Colonic mucosa (tissue), 4 donors: Measurements from ENCODE around the gene TWIST2. TPM values are rescaled to one million over a fixed set of nuclear protein-coding genes. Genes with fewer than 3 reads are reported as not detected.

Experiments used
- DNase-seq: peaks from one replicate; pipeline ENCODE4 v3.0.0-alpha.2; 2020
- H3K27ac ChIP-seq: fragments of 200-600 bp; one replicate; pipeline ENCODE4 v1.8.0; 2021
- H3K27me3 ChIP-seq: fragments of 200-600 bp; one replicate; pipeline ENCODE4 v1.8.0; 2021
- H3K36me3 ChIP-seq: fragments of 200-600 bp; one replicate; pipeline ENCODE4 v1.8.0; 2021
- H3K4me1 ChIP-seq: fragments of 200-600 bp; one replicate; pipeline ENCODE4 v1.8.0; 2021; ENCODE audit warnings: mild to moderate bottlenecking
- H3K4me3 ChIP-seq: fragments of 200-600 bp; one replicate; pipeline ENCODE4 v1.8.0; 2021
- H3K9ac ChIP-seq, 2 donors: one replicate each; pipeline ENCODE4 v1.7.0; 2013; ENCODE audit warnings: control low read depth in 2 of 2, low read depth in 2 of 2, low read length in 2 of 2
- H3K9me3 ChIP-seq: fragments of 200-600 bp; one replicate; pipeline ENCODE4 v1.8.0; 2021
- intact Hi-C: fragments of 100-400 bp; cut with DNase I; formaldehyde crosslinking; loops from one replicate; pipeline ENCODE4 v1.14.1; 2022
- total RNA-seq, 2 donors: library from RNA; stranded (reverse); fragmentation: NEBNext Ultra II Directional in 1 of 2; extraction: Animal tissue kit (Norgen Biotek cat#: 25700) in 1 of 2; gene quantifications; one replicate each; pipeline ENCODE4 v1.2.1, GENCODE V29; 2021
- TF ChIP-seq, protein P1 (sequence below): fragments of 200-600 bp; IDR thresholded peaks from one replicate; pipeline ENCODE4 v1.8.0; 2022; ENCODE audit warnings: antibody characterized with exemption, mild to moderate bottlenecking
- donor health status: healthy.
- donor health status: DM: no; HTN: no; CAD: no.
- donor health status: DM: no; HTN: no; CAD: no.

Gene TWIST2
- total RNA-seq, 2 donors from 2014 or later: 0.82 to 2.7 TPM

DNA sequence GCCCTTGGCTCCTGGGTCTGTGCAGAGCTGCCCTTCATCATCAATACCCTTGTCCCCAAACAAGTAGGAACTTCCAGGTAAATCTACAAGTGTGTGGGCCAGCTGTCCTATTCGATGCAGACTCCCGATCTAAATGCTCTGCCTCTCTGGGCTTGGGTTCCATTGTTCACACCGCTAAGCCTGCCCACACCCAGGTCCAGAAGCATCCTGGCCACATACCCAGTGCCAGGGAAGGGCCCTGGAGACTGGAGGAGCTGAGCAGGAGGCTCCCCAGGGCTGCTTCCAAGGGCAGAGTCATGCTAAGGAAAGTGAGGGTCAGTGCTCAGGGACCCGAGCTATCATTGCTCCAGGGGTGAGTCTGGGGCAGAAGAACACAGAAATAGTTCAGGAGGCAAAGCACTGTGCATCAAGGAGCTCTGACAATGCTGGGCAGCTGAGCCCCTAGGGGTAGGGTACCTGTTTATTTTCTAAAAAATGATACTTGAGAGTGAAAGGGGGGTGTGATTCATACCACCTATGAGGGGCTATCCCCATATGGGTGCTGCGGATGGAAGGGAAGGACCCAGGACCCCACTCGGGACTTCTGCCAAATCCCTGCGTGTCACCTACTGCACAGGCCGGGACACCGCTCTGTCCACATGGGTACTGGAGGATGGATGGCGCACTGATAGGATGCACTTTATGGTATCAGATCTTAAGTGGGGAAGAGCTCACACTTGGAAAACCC lies 25.8 kb upstream of the TWIST2 start:
- Histone ChIP-seq H3K27ac (no peak overlapping the region), H3K4me3 (no peak overlapping the region), H3K36me3 (no peaks in the 10 kb centered on the region), H3K4me1 (no peaks in the 10 kb centered on the region), H3K27me3 (no peaks in the 10 kb centered on the region), H3K9me3 (no peaks in the 10 kb centered on the region), H3K9ac (no peak overlapping the region)
- no peak for DNase-seq
- intact Hi-C loops: no loop called here
- TF ChIP-seq, protein P1, sequence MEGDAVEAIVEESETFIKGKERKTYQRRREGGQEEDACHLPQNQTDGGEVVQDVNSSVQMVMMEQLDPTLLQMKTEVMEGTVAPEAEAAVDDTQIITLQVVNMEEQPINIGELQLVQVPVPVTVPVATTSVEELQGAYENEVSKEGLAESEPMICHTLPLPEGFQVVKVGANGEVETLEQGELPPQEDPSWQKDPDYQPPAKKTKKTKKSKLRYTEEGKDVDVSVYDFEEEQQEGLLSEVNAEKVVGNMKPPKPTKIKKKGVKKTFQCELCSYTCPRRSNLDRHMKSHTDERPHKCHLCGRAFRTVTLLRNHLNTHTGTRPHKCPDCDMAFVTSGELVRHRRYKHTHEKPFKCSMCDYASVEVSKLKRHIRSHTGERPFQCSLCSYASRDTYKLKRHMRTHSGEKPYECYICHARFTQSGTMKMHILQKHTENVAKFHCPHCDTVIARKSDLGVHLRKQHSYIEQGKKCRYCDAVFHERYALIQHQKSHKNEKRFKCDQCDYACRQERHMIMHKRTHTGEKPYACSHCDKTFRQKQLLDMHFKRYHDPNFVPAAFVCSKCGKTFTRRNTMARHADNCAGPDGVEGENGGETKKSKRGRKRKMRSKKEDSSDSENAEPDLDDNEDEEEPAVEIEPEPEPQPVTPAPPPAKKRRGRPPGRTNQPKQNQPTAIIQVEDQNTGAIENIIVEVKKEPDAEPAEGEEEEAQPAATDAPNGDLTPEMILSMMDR: no peak

DNA sequence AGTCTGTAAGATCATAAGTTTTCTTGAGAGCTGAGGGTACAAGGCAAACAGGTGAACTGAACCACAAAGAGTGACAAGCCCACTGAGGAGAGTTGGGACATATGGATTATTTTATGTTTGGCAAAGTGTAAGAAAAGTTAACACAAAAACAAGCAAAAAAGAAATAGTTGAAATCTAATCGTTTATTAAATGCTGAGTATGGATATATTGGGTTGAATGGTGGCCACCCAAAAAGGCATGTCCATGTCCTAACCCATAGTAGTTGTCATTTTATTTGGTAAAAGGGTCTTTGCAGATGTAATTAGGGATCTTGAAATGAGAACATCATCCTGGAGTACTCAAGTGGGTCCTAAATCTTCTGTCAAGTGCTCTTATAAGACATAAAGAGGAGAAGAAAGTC lies 24.9 kb upstream of the TWIST2 start:
- TF ChIP-seq, protein P1: no peak
- intact Hi-C loops: no loop called here

DNA sequence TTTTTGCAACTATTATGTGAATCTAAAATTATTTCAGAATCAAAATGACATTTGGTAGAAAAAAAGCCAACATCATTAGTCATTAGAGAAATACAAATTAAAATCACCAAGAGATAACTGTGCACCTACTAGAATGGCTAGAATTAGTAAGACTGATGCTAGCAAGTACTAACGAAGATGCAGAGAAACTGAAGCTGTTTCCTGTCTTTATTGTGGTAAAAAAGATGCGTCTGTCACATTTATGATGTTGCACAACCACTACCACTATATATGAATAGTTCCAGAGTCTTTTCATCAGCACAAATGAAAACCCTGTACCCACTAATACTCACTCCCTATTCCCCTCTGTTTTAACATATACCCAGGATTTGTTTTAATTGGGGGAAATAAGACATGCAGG lies 16.7 kb upstream of the TWIST2 start:
- Histone ChIP-seq H3K27ac (no peak overlapping the region), H3K9me3 (no peaks in the 10 kb centered on the region), H3K4me3 (no peak overlapping the region), H3K36me3 (no peaks in the 10 kb centered on the region), H3K9ac (no peak overlapping the region), H3K27me3 (no peaks in the 10 kb centered on the region), H3K4me1 (no peaks in the 10 kb centered on the region)
- no peak for DNase-seq
- intact Hi-C loops: no loop called here
- TF ChIP-seq, protein P1: no peak

More for the DNA sequence above, 24.9 kb upstream of the TWIST2 start:
- H3K27ac ChIP-seq: no peak overlapping the region
- H3K4me1 ChIP-seq: no peaks in the 10 kb centered on the region
- H3K4me3 ChIP-seq: no peak overlapping the region
- H3K27me3 ChIP-seq: no peaks in the 10 kb centered on the region
- no peak overlapping the region for H3K9ac ChIP-seq
- DNase-seq: no peak
- H3K36me3 ChIP-seq: no peaks in the 10 kb centered on the region
- no peaks in the 10 kb centered on the region for H3K9me3 ChIP-seq

DNA sequence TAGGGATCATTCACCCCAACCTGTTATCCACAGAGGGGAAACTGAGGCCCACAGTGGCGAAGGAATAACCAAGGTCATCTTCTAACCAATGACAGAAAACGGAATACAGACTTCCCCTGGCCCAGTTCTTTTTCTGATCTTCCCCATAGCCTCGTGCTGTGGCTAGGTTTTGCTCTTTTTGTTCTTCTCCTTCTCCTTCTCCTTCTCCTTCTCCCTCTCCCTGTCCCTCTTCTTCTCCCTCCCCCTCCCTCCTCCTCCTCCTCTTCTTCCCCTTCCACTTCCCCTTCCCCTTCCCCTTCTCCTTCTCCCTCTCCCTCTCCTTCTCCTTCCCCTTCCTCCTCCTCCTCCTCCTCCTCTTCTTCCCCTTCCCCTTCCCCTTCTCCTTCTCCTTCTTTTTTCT lies 12.9 kb upstream of the TWIST2 start:
- H3K36me3 ChIP-seq: no peaks in the 10 kb centered on the region
- no peak overlapping the region for H3K4me3 ChIP-seq
- intact Hi-C loops: no loop called here
- no peak overlapping the region for H3K27ac ChIP-seq
- no peaks in the 10 kb centered on the region for H3K27me3 ChIP-seq
- no peak overlapping the region for H3K9ac ChIP-seq
- H3K9me3 ChIP-seq: no peaks in the 10 kb centered on the region
- no peaks in the 10 kb centered on the region for H3K4me1 ChIP-seq
- DNase-seq: no peak
- TF ChIP-seq, protein P1: no peak

DNA sequence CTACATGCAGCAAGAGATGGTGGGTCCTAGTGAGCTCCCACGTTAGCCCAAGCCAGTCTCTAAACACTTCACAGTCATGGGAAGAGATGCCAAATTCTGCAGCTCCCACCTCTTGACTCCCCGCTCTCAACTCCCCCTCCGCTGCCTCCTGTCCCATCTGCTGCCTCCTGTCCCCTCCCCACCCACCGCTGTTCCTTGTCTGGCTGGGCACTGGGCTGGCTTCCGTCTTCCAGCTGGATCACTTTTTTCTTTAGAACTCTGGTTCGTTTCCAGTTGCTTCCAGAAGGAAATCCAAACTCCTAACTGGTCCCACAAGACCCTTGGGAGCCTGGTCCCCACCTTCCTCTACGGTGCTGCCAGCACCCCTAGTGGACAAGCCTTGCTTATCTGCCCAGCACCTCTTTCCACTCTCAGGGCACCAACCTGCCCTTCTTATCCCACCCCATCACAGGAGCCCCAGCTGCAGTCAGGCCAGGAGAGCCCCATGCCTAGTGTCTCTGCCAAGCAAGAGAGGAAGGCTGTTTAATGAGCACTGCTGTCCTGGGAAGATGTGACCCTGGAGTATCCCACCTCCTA lies 12.1 kb upstream of the TWIST2 start:
- Histone ChIP-seq H3K36me3 (no peaks in the 10 kb centered on the region), H3K4me3 (no peak overlapping the region), H3K27ac (no peak overlapping the region), H3K9me3 (no peaks in the 10 kb centered on the region), H3K27me3 (no peaks in the 10 kb centered on the region), H3K4me1 (no peaks in the 10 kb centered on the region), H3K9ac (no peak overlapping the region)
- DNase-seq: no peak
- intact Hi-C loops: no loop called here
- TF ChIP-seq, protein P1: no peak
